IPS-18c (cell line): ENCODE results near the gene PCNX2.

Source experiments
- H3K4me3 ChIP-seq: 2 replicates; pipeline ENCODE4 v1.7.0; 2013; ENCODE audit warnings: low read depth, mild to moderate bottlenecking, low read length, moderate library complexity; ENCODE audit not compliant: insufficient read depth
- H3K9me3 ChIP-seq: one replicate; pipeline ENCODE4 v1.6.1; 2013; ENCODE audit warnings: mild to moderate bottlenecking, low read length, moderate library complexity; ENCODE audit not compliant: control insufficient read depth, insufficient read depth

Gene PCNX2

DNA sequence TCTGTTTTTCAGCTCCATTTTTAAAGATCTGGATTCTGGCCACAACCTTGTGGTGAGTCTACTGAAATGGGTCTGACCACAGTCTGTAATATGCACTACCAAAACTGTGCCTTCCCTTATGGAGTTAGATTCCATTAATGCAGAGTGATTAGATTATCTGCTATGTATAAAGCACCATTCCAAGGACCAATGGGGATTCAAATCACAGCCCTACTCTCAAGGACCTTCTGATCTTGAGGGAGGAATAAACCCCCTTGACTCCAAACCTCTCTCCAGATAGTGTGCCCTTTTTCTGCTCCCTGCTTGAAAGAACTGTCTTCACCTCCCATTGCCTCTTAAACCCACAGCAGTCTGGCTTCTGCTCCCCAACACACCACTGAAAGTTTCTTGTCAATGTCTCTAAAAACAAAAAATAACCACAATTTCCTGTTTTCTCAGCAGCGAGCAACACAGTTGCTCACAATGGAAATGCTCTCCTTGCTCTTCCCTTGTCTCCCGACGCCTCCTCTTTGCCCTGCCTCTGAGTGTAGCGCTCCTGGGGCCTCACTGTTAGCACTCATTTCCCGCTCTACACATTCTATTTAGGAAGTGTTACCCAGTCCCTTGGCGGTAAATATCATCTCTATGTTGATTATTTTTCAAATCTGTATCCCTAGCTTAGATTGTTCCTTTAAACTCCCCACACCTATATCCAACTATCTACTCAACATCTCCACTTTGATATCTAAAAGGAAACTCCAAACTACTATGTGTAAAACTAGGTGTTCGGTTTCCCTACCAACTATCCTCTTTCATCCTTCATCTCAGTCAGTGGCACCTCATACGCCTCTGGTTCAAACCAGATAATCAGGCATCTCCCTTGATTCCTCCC lies 13.6 kb downstream of the PCNX2 start:
- no peaks in the 10 kb centered on the region for H3K9me3 ChIP-seq
- H3K4me3 ChIP-seq: no peak overlapping the region

GRCh38 chr1:233279971-233280370 lies 15.6 kb downstream of the PCNX2 start:
- no peaks in the 10 kb centered on the region for H3K9me3 ChIP-seq
- no peak overlapping the region for H3K4me3 ChIP-seq

- Histone ChIP-seq H3K9me3 (no peaks in the 10 kb centered on the region), H3K4me3 (no peak overlapping the region)
Measured at GRCh38 chr1:233278631-233279030, 16.9 kb downstream of the PCNX2 start.

GRCh38 chr1:233277637-233278606 lies 17.6 kb downstream of the PCNX2 start:
- no peaks in the 10 kb centered on the region for H3K9me3 ChIP-seq
- no peak overlapping the region for H3K4me3 ChIP-seq

- H3K4me3 ChIP-seq: no peak overlapping the region
Measured at GRCh38 chr1:233269656-233270055, 25.9 kb downstream of the PCNX2 start.

GRCh38 chr1:233268389-233269022 lies 27.0 kb downstream of the PCNX2 start:
- H3K9me3 ChIP-seq: no peaks in the 10 kb centered on the region
- H3K4me3 ChIP-seq: no peak overlapping the region

More at GRCh38 chr1:233269656-233270055, 25.9 kb downstream of the PCNX2 start:
- no peaks in the 10 kb centered on the region for H3K9me3 ChIP-seq

- H3K9me3 ChIP-seq: no peaks in the 10 kb centered on the region
Measured at GRCh38 chr1:233261695-233262094, 33.8 kb downstream of the PCNX2 start.

DNA sequence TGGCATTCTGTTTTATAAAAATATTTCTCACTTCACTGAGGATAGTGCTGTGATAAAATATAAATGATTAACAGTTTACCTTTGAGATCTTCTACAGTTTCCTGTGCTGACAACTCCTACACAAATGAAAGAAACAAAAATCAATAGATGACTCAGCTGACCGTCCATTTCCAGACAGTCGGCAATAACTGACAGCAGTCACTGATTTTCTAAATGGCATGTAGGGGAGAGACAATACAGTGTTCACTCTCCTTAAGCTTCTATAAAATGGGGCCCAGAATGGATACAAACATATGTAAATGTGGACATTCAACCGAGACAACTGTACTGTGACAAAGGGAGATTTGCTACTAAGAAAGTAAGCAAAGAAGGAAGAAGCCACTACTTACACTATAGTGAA lies 34.3 kb downstream of the PCNX2 start:
- H3K9me3 ChIP-seq: no peaks in the 10 kb centered on the region
- H3K4me3 ChIP-seq: no peak overlapping the region

More at GRCh38 chr1:233261695-233262094, 33.8 kb downstream of the PCNX2 start:
- no peak overlapping the region for H3K4me3 ChIP-seq

DNA sequence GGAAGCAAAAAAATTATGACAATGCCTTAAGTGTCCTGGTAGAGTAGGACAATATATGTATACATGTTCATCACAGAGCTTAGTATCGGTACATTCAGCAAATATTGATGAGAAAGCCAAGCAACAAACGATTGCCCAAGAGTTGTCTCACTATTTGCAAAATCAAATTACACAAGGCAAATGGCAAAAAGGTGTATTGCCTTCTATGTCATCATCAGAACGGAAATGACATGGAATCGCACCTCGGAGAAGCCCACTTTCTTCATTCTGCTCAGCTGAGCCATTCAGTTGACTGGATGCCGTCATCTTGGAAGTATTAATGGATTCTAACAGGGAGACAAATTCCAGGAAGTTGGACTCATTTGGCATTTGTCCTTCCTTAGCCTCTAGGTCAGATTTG lies 37.7 kb downstream of the PCNX2 start:
- H3K4me3 ChIP-seq: no peak overlapping the region
- no peaks in the 10 kb centered on the region for H3K9me3 ChIP-seq

- Histone ChIP-seq H3K9me3 (no peaks in the 10 kb centered on the region), H3K4me3 (no peak overlapping the region)
Measured at GRCh38 chr1:233256789-233257188, 38.7 kb downstream of the PCNX2 start.

DNA sequence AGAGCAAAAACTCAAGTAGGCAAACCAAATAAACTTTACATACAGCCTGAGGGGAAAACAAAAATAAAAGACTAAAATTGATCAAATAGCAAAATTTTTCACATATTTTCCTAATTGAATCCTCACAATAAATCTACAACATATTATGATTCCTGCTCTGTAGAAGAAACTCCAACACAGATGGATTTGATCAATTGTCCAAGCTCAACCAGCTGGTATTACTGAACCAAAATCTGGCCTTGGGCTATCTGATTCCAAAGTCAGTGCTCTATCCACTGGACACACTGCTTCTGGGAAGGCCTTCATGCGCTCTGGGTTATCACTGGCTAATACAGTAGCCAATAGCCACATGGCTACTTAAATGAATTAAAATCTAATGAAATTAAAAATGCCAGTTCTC lies 39.3 kb downstream of the PCNX2 start:
- Histone ChIP-seq H3K4me3 (no peak overlapping the region), H3K9me3 (no peaks in the 10 kb centered on the region)

DNA sequence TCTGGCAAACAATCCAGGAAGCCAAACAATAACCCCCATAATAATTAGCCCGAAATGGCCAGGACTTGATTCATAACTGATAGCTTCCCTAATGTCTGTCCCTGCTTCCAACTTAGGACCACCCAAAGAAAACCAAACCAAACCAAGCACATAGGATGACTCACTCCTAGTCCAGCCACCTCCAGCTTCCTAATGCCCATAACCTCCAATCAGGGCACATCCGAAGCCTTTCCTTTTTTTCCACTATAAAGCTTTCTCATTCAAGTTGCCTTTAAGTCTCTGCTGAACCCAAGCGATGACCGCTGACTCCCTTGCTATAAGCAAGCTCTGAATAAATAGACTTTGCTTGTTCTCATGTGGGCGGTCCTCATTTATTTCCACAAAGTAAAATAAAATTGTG lies 40.4 kb downstream of the PCNX2 start:
- Histone ChIP-seq H3K4me3 (no peak overlapping the region), H3K9me3 (no peaks in the 10 kb centered on the region)

DNA sequence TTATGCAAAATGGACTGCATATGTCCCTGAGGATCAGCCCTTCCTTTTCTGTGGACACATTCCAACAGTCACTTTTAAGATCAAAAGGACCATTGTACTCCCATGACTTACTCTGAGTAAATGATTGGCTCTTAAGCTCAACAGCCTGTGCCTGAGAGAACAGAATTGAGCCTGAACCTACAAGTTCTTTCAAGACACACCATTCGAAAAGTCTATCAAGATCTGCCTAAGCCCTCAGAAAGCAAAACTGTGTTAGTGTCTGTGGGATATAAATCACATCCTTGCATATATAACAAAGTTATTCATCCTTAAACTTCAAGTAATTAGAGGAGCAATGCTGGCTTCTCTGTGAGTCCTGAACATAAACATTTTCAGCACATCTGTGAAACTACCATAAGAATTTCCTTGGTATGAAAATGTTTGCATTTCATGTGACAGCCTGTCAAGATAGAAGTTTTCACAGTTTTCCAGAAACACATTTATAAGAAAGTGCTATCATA lies 41.6 kb downstream of the PCNX2 start:
- no peak overlapping the region for H3K4me3 ChIP-seq
- no peaks in the 10 kb centered on the region for H3K9me3 ChIP-seq

- H3K9me3 ChIP-seq: no peaks in the 10 kb centered on the region
- H3K4me3 ChIP-seq: no peak overlapping the region
Measured at GRCh38 chr1:233253231-233253831, 42.2 kb downstream of the PCNX2 start.

- H3K4me3 ChIP-seq: no peak overlapping the region
Measured at GRCh38 chr1:233252441-233252840, 43.1 kb downstream of the PCNX2 start.

GRCh38 chr1:233251201-233251720 lies 44.3 kb downstream of the PCNX2 start:
- H3K9me3 ChIP-seq: no peaks in the 10 kb centered on the region

More at GRCh38 chr1:233252441-233252840, 43.1 kb downstream of the PCNX2 start:
- H3K9me3 ChIP-seq: no peaks in the 10 kb centered on the region

DNA sequence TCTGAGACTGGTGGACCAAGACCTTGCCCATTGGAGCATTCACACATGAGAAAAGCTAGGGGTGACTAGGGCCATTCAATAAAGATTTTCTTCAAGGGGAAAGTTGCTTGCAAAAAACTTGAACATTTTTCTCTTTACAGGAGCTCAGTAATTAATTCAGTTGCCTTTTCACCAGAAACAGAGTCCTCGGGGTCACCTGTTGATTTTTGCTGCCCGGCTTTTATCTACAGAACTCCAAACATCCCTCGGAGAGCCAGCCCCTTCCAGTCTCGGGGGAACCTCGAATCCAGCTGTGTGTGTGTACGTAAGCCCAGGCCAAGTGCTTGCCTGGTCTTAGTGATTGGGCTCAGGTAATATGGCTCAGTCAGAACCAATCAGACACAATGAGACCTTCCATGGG lies 47.5 kb downstream of the PCNX2 start:
- H3K4me3 ChIP-seq: no peak overlapping the region
- H3K9me3 ChIP-seq: no peaks in the 10 kb centered on the region

More at GRCh38 chr1:233251201-233251720, 44.3 kb downstream of the PCNX2 start:
- H3K4me3 ChIP-seq: no peak overlapping the region
